Measurements from ENCODE around the gene MFAP4.

Gene MFAP4

GRCh38 chr17:19343256-19343630, 43.7 kb downstream of the MFAP4 start:
- no peak for DNase-seq (ENCODE audit: extremely low read depth, low read depth)
- TF ChIP-seq, protein P1, sequence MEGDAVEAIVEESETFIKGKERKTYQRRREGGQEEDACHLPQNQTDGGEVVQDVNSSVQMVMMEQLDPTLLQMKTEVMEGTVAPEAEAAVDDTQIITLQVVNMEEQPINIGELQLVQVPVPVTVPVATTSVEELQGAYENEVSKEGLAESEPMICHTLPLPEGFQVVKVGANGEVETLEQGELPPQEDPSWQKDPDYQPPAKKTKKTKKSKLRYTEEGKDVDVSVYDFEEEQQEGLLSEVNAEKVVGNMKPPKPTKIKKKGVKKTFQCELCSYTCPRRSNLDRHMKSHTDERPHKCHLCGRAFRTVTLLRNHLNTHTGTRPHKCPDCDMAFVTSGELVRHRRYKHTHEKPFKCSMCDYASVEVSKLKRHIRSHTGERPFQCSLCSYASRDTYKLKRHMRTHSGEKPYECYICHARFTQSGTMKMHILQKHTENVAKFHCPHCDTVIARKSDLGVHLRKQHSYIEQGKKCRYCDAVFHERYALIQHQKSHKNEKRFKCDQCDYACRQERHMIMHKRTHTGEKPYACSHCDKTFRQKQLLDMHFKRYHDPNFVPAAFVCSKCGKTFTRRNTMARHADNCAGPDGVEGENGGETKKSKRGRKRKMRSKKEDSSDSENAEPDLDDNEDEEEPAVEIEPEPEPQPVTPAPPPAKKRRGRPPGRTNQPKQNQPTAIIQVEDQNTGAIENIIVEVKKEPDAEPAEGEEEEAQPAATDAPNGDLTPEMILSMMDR (IDR thresholded peaks at IDR 0.05; ENCODE audit: low read depth, low read length) = no peak

DNA sequence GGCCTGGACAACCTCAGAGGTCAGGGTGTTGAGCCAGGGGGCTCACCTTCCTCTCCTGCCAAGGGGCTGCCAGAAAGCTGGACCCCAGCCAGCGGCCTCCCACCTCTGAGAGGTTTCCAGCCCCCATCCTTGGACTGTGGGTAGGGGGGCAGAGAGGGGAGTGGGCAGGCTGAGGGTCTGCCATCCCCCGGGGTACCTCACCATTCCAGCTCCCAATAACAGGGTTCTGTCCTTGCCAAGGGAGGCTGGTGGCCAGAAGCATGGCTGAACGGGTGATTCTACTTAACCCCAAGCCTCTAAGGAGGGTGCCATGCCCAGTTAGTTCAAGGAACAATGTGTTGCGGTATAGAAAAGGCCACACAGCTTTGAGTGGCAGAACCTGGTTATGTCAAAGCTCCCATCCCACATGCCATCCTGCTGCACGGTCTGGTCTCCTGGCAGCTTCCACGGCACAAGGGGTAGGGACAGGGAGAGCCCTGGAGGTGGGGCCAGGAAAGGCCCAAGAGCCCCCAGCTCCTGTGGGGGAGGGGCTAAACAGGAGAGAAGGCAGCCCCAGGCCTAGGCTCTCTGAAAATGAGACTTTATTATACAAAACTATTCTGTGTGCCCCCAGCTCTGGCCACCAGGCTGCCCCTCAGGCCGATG, 44.3 kb downstream of the MFAP4 start:
- TF ChIP-seq, protein P1 (IDR thresholded peaks at IDR 0.05; ENCODE audit: low read depth, low read length) = no peak
- DNase-seq (ENCODE audit: extremely low read depth, low read depth) = no peak

DNA sequence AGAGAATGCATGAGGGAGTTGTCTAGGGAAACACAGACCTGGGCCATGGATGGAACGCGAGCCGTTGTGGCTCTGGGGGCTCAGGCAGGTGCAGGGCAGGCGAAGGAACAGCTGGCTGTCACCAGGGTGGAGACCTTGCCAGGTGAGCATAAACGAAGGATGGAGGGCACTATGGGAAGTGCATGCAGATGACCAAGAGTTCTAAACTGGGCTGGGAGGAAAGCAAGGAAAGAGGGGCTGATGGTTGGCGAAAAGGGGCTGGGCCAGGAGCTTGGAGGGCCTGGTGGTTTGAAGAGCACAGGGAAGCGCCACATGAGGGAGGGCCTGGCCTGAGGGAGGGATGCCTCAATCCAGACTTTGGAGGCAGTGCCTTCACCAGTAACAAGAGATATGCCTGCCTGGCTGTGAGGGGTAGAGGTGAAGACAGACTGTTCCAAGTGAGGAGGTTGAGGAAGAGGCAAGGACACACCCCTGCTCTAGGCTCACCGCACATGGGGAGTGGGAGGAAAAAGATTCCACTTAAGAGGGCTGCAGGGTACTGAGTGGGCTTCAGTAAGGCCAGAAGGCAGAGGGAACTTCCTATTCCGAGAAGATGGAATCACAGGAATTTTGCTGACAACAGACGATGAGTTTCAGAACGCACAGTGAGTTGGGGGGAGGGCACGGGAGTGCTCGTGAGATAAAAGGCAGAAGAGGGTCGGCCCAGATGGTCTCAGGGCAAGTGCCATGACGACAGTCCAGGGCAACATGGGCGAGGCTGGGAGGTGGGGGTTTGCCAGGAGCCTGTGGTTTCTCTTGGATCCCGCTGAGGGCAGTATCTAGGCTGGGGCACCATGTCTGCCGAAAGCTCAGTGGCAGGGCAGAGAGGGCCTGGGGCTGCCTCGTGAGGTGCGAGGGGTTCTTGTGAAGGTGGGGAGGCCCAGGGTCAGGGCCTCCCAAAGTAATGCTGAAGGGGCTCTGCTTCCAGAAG, 45.1 kb downstream of the MFAP4 start:
- DNase-seq (ENCODE audit: extremely low read depth, low read depth) = no peak
- TF ChIP-seq, protein P1 (IDR thresholded peaks at IDR 0.05; ENCODE audit: low read depth, low read length) = no peak

GRCh38 chr17:19341211-19341631, 45.8 kb downstream of the MFAP4 start:
- TF ChIP-seq, protein P1 (IDR thresholded peaks at IDR 0.05; ENCODE audit: low read depth, low read length) = no peak
- no peak for DNase-seq (ENCODE audit: extremely low read depth, low read depth)

DNA sequence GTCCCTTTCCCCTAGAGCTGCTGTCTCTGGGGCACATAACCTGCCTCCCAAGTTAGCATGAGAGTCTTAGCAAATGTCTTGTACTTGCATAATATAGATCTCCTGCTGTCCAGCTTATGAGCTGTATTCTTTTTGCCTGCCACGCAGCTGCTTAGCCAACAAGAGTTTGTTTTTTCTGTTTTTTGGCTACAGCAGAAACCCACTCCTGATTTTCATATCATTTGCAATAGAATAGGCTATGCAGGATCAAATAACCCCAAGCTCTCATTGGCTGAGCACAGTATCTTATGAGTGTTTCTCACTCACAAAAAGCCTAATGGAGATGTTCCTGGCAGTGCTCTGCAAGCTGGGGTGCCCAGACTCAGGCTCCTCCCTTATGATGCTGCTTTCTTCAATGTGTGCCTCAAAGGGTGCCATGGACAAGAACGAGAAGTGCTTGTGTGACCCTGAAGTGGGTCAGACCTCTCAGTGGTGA, 47.6 kb downstream of the MFAP4 start:
- DNase-seq (ENCODE audit: extremely low read depth, low read depth) = no peak
- TF ChIP-seq, protein P1 (IDR thresholded peaks at IDR 0.05; ENCODE audit: low read depth, low read length) = no peak

DNA sequence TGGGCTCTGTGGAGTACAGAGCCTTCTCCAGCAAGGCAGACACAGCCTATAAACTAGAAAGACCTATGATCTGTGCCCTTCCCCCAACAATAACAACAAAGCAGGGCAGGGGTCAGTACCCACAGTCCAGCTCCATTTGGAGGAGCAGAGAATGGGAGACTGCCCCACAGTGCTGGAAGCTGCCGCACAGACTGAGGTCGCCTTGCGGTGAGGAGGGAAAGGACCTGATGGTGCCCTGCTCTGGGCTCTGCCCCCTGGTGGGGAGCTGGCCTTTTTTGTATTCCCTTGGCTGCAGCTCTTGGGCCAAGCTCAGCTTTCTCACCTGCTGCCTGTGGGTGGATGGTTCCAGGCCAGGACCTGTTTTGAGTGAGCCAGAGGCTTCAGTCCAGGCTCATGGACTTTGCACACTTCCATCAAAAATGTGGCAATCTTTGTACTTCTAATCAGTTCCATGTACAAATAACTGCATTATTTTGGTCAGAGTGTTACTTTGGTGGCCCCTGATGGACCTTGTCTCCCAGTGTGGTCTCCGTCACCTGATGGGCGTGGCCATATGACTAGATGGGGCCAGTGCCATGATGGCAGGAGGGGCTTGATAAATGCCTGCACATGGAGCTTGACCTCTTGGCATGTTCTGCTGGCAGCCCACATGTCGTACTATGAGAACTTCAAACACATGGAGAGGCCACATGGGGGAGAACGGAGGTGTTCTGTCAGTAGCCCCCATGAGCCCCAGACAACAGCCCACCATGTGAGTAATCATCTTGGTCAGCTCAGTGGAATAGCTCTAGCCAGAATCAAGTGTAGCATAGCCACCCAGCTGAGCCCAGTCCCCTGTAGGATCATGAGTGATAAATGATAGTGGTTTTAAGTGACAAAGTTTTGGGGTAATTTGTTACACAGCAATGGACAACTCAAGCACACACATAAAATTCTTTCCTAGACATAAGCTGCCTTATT, 48.7 kb downstream of the MFAP4 start:
- DNase-seq (ENCODE audit: extremely low read depth, low read depth) = no peak
- TF ChIP-seq, protein P1 (IDR thresholded peaks at IDR 0.05; ENCODE audit: low read depth, low read length) = peak; percentile 34
